HCT116 (cell line): ENCODE measurements around the gene SLC22A4. TPM values are rescaled to one million over a fixed set of nuclear protein-coding genes. Genes with fewer than 3 reads are reported as not detected.

Experiments used
- ATAC-seq: fragments of 200-7000 bp; cut with Tn5 transposase; 2 replicates; pipeline ENCODE4 v1.9.1; 2020; ENCODE audit warnings: mild to moderate bottlenecking, moderate library complexity
- BruUV-seq: library from RNA; stranded (reverse); fragments of 400-500 nt; replicated peaks from 2 replicates; lab custom pipeline; 2021; lab: Mats Ljungman, UMichigan
- CTCF ChIA-PET: fragments of 300-600 bp; sonication (Branson Sonifier 250); formaldehyde crosslinking; loops from one replicate; lab custom pipeline; 2021; ENCODE audit warnings: antibody characterized with exemption; lab: Charles Lee
- POLR2A ChIA-PET: fragments of 300-600, 350-600 bp; sonication (Branson Sonifier 250); formaldehyde crosslinking; loops from one replicate; lab custom pipeline; 2021; ENCODE audit warnings: antibody characterized with exemption; lab: Charles Lee
- RAD21 ChIA-PET, 2 experiments: fragments of 300-600 bp; sonication (Branson Sonifier 250); formaldehyde crosslinking; loops; one replicate each; lab custom pipeline; 2023; ENCODE audit warnings: low total read pairs in 2 of 2; ENCODE audit not compliant: uncharacterized antibody in 2 of 2, unreplicated experiment in 2 of 2, low non-redundant PET in 1 of 2; lab: Charles Lee
- DNase-seq: peaks from one replicate; pipeline ENCODE4 v3.0.0-alpha.2; 2010; ENCODE audit warnings: low read depth, low spot score
- H2AFZ ChIP-seq: fragments of 200-600 bp; shearing (Covaris generic), sonication (generic); 2 replicates; pipeline ENCODE4 v1.6.1; 2017; ENCODE audit warnings: low read depth, mixed run types, mixed read lengths, antibody characterized with exemption, low read length; ENCODE audit not compliant: poor library complexity, severe bottlenecking
- H3K27ac ChIP-seq: 2 replicates; pipeline ENCODE4 v1.5.1; 2012; ENCODE audit warnings: low read depth, low read length
- H3K27me3 ChIP-seq: fragments of 200-600 bp; sonication (generic); 2 replicates; pipeline ENCODE4 v1.6.1; 2016; ENCODE audit warnings: mixed run types, low read length, mixed read lengths; ENCODE audit not compliant: insufficient read depth
- H3K36me3 ChIP-seq, 2 experiments: fragments of 200-500 bp in 1 of 2; fragments of 200-600 bp in 1 of 2; sonication (Bioruptor generic) in 1 of 2; sonication (generic) in 1 of 2; 2 replicates each; pipeline versions ENCODE4 v1.5.1 to v1.6.1; 2014 to 2016; ENCODE audit warnings: low read length in 2 of 2, inconsistent platforms in 1 of 2, mixed read lengths in 1 of 2, mixed run types in 1 of 2; ENCODE audit not compliant: insufficient read depth in 2 of 2, control insufficient read depth in 1 of 2
- H3K4me1 ChIP-seq, 2 experiments: fragments of 200-600 bp in 1 of 2; sonication (generic) in 1 of 2; 2 replicates each; pipeline versions ENCODE4 v1.5.1 to v1.6.1; 2012 to 2017; ENCODE audit warnings: low read length in 2 of 2, inconsistent platforms in 1 of 2, mild to moderate bottlenecking in 1 of 2, mixed read lengths in 1 of 2, mixed run types in 1 of 2, moderate library complexity in 1 of 2; ENCODE audit not compliant: insufficient read depth in 2 of 2, control insufficient read depth in 1 of 2
- H3K4me2 ChIP-seq: fragments of 200-600 bp; sonication (generic); 2 replicates; pipeline ENCODE4 v1.6.1; 2017; ENCODE audit warnings: mixed run types, low read length, mixed read lengths
- H3K4me3 ChIP-seq, 2 experiments: fragments of 200-600 bp in 1 of 2; sonication (generic) in 1 of 2; replicated peaks in 1 of 2; 2 replicates each; pipeline ENCODE4 v1.5.1; 2011 to 2016; ENCODE audit warnings: low read length in 2 of 2, control low read depth in 1 of 2, low read depth in 1 of 2, mild to moderate bottlenecking in 1 of 2, mixed read lengths in 1 of 2, mixed run types in 1 of 2
- H3K79me2 ChIP-seq: fragments of 200-600 bp; sonication (generic); 2 replicates; pipeline ENCODE4 v1.6.1; 2017; ENCODE audit warnings: mild to moderate bottlenecking, mixed run types, low read length, moderate library complexity, mixed read lengths; ENCODE audit not compliant: insufficient read depth
- H3K9ac ChIP-seq: fragments of 200-600 bp; sonication (generic); 2 replicates; pipeline ENCODE4 v1.6.1; 2016; ENCODE audit warnings: low read length, mixed read lengths
- H3K9me2 ChIP-seq: fragments of 200-600 bp; sonication (generic), shearing (Covaris generic); 2 replicates; pipeline ENCODE4 v1.6.1; 2017; ENCODE audit warnings: mixed run types, mild to moderate bottlenecking, moderate library complexity; ENCODE audit not compliant: insufficient read depth
- H3K9me3 ChIP-seq, 2 experiments: fragments of 200-500 bp in 1 of 2; fragments of 200-600 bp in 1 of 2; sonication (Bioruptor generic) in 1 of 2; sonication (generic) in 1 of 2; 2 replicates each; pipeline ENCODE4 v1.6.1; 2014 to 2017; ENCODE audit warnings: low read length in 2 of 2, mixed read lengths in 2 of 2, inconsistent platforms in 1 of 2, low read depth in 1 of 2, mild to moderate bottlenecking in 1 of 2, mixed run types in 1 of 2, moderate library complexity in 1 of 2; ENCODE audit not compliant: control insufficient read depth in 1 of 2, insufficient read depth in 1 of 2
- H4K20me1 ChIP-seq: fragments of 200-600 bp; sonication (generic), shearing (Covaris generic); 2 replicates; pipeline ENCODE4 v1.6.1; 2017; ENCODE audit warnings: mixed run types, mild to moderate bottlenecking, moderate library complexity; ENCODE audit not compliant: insufficient read depth
- ATF3 ChIP-seq: IDR thresholded peaks from 2 replicates; pipeline ENCODE4 v1.6.1; 2012
- CBX3 ChIP-seq: IDR thresholded peaks from 2 replicates; pipeline ENCODE4 v1.6.1; 2012; ENCODE audit warnings: low read depth
- CTCF ChIP-seq, 3 experiments: fragments of 200-600 bp in 1 of 3; sonication (generic) in 1 of 3; IDR thresholded peaks in 2 of 3; conservative IDR thresholded peaks in 1 of 3; 2 replicates each; pipeline ENCODE4 v1.5.1; 2012 to 2017; ENCODE audit warnings: low read depth in 2 of 3, low read length in 2 of 3, antibody characterized with exemption in 1 of 3, borderline replicate concordance in 1 of 3, control low read depth in 1 of 3, mild to moderate bottlenecking in 1 of 3, mixed read lengths in 1 of 3, mixed run types in 1 of 3, moderate library complexity in 1 of 3; ENCODE audit not compliant: insufficient read depth in 1 of 3
- ELF1 ChIP-seq: IDR thresholded peaks from 2 replicates; pipeline ENCODE4 v1.6.1; 2012; ENCODE audit warnings: low read depth, borderline replicate concordance
- FOSL1 ChIP-seq: IDR thresholded peaks from 2 replicates; pipeline ENCODE4 v1.6.1; 2012; ENCODE audit warnings: low read depth
- JUND ChIP-seq: IDR thresholded peaks from 2 replicates; pipeline ENCODE4 v1.6.1; 2012
- POLR2AphosphoS5 ChIP-seq: IDR thresholded peaks from 2 replicates; pipeline ENCODE4 v1.6.1; 2011; ENCODE audit warnings: mild to moderate bottlenecking, low read depth, low read length, moderate library complexity
- SIN3A ChIP-seq: IDR thresholded peaks from 2 replicates; pipeline ENCODE4 v1.6.1; 2012; ENCODE audit warnings: low read depth
- SRF ChIP-seq: IDR thresholded peaks from 2 replicates; pipeline ENCODE4 v1.6.1; 2012; ENCODE audit warnings: low read depth
- TCF7L2 ChIP-seq: IDR thresholded peaks from 2 replicates; pipeline ENCODE4 v1.7.0; 2011; ENCODE audit warnings: borderline replicate concordance, inconsistent platforms; ENCODE audit not compliant: insufficient read depth, insufficient read length; ENCODE audit errors: extremely low read depth
- YY1 ChIP-seq: IDR thresholded peaks from 2 replicates; pipeline ENCODE4 v1.6.1; 2011; ENCODE audit warnings: low read length, low read depth, moderate library complexity, mild to moderate bottlenecking; ENCODE audit not compliant: insufficient replicate concordance; ENCODE audit errors: extremely low read depth
- ZFX ChIP-seq: fragments of 450-650 bp; IDR thresholded peaks from 2 replicates; pipeline ENCODE4 v1.6.1; 2017
- intact Hi-C: fragments of 100-400 bp; cut with micrococcal nuclease; formaldehyde crosslinking; loops from 2 replicates; pipeline ENCODE4 v1.10.0; 2022
- total RNA-seq: library from RNA; stranded (reverse); gene quantifications from one replicate; pipeline ENCODE4 v1.2.1, GENCODE V29; 2021; ENCODE audit not compliant: unreplicated experiment
- TF ChIP-seq, protein P1 (sequence below): IDR thresholded peaks from 2 replicates; pipeline ENCODE4 v1.6.1; 2012; ENCODE audit warnings: low read depth

Gene SLC22A4
- total RNA-seq, 1 experiment from 2014 or later: 0.59 TPM

DNA sequence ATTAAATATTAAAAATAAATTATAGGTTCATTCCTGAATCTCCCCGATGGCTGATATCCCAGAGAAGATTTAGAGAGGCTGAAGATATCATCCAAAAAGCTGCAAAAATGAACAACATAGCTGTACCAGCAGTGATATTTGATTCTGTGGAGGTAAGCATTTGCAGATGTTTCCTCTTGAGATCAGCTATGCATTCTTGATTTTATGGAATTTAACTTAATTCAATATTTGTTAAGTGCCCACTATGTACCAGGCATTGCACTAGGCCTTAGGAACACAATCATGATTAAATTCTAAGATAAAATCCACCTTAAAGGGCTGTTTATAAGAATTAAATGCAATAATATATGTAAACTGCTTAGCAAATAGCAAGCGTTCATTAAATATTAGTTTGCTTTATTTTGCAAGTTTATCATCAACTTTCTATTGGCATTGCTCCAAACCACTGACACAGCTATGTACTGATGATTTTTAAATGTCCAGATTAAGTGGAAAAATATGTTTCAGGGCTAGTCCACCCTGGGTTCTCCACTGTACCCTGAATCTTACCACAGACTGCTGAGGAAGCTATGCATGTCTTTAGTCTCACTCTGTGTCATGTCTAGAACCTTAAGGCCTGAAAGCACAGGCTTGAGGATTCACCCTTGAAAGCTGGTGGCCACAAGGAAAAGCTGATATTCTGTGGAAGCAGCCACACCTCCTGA lies 33.2 kb downstream of the SLC22A4 start:
- ATAC-seq: no peak
- RAD21 ChIA-PET: no interaction called here
- no peak overlapping the region for H3K27ac ChIP-seq
- no peak for DNase-seq
- intact Hi-C loops: no loop called here
- H3K4me3 ChIP-seq: no peak overlapping the region
- BruUV-seq: no TSS peak
- no peaks in the 10 kb centered on the region for H3K27me3 ChIP-seq
- POLR2A ChIA-PET: no interaction called here
- no peaks in the 10 kb centered on the region for H3K36me3 ChIP-seq
- H2AFZ ChIP-seq: no peak overlapping the region
- H4K20me1 ChIP-seq: no peaks in the 10 kb centered on the region
- H3K9me3 ChIP-seq: no peaks in the 10 kb centered on the region
- H3K4me1 ChIP-seq: no peaks in the 10 kb centered on the region
- no peaks in the 10 kb centered on the region for H3K9me2 ChIP-seq
- no peak overlapping the region for H3K4me2 ChIP-seq
- CTCF ChIA-PET: no interaction called here
- no peaks in the 10 kb centered on the region for H3K79me2 ChIP-seq
- no peak overlapping the region for H3K9ac ChIP-seq
- no peak for TF ChIP-seq SRF
- no peak for TF ChIP-seq ELF1
- no peak for TF ChIP-seq CBX3
- TF ChIP-seq POLR2AphosphoS5: no peak
- no peak for TF ChIP-seq YY1
- TF ChIP-seq SIN3A: no peak
- no peak for TF ChIP-seq ATF3
- no peak for TF ChIP-seq TCF7L2

DNA sequence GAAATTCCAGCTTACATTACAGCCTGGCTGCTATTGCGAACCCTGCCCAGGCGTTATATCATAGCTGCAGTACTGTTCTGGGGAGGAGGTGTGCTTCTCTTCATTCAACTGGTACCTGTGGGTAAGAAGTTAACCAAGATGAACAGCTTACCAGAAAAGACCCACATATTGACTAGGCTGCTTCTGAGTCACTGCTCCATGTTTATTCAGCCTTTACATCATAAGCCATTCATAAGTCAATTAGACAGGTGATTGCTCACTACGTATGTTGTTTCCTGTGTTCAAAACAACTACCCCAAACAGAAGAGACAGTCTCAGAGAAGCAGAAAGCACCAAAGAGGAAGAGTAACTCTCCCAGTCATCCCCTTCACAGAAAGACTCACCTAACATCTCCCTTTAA lies 40.6 kb downstream of the SLC22A4 start:
- H3K4me2 ChIP-seq: no peak overlapping the region
- no peak overlapping the region for H3K4me3 ChIP-seq
- no peaks in the 10 kb centered on the region for H3K27me3 ChIP-seq
- RAD21 ChIA-PET: no interaction called here
- ATAC-seq (no peak), DNase-seq (peak; percentile 7)
- H3K36me3 ChIP-seq: no peaks in the 10 kb centered on the region
- H2AFZ ChIP-seq: no peak overlapping the region
- POLR2A ChIA-PET: no interaction called here
- intact Hi-C loops: no loop called here
- no peak overlapping the region for H3K27ac ChIP-seq
- no TSS peak for BruUV-seq
- H4K20me1 ChIP-seq: no peaks in the 10 kb centered on the region
- no peaks in the 10 kb centered on the region for H3K9me2 ChIP-seq
- H3K79me2 ChIP-seq: no peaks in the 10 kb centered on the region
- H3K9ac ChIP-seq: no peak overlapping the region
- no peaks in the 10 kb centered on the region for H3K9me3 ChIP-seq
- CTCF ChIA-PET: interaction anchor here (1.0 kb wide), 1 partner anchor 41 kb away, joined by 3 read pairs; the partner anchor contains the start of gene SLC22A4
- no peaks in the 10 kb centered on the region for H3K4me1 ChIP-seq
- TF ChIP-seq, protein P1, sequence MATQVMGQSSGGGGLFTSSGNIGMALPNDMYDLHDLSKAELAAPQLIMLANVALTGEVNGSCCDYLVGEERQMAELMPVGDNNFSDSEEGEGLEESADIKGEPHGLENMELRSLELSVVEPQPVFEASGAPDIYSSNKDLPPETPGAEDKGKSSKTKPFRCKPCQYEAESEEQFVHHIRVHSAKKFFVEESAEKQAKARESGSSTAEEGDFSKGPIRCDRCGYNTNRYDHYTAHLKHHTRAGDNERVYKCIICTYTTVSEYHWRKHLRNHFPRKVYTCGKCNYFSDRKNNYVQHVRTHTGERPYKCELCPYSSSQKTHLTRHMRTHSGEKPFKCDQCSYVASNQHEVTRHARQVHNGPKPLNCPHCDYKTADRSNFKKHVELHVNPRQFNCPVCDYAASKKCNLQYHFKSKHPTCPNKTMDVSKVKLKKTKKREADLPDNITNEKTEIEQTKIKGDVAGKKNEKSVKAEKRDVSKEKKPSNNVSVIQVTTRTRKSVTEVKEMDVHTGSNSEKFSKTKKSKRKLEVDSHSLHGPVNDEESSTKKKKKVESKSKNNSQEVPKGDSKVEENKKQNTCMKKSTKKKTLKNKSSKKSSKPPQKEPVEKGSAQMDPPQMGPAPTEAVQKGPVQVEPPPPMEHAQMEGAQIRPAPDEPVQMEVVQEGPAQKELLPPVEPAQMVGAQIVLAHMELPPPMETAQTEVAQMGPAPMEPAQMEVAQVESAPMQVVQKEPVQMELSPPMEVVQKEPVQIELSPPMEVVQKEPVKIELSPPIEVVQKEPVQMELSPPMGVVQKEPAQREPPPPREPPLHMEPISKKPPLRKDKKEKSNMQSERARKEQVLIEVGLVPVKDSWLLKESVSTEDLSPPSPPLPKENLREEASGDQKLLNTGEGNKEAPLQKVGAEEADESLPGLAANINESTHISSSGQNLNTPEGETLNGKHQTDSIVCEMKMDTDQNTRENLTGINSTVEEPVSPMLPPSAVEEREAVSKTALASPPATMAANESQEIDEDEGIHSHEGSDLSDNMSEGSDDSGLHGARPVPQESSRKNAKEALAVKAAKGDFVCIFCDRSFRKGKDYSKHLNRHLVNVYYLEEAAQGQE: no peak
- TF ChIP-seq POLR2AphosphoS5: no peak
- no peak for TF ChIP-seq CTCF (IDR thresholded peaks at IDR 0.05 in 2 of 3, conservative IDR thresholded peaks at IDR 0.05 in 1 of 3; ENCODE audit: borderline replicate concordance in 1 of 3, insufficient read depth in 1 of 3, low read depth in 2 of 3, low read length in 2 of 3)
- TF ChIP-seq YY1: no peak
- TF ChIP-seq JUND: no peak
- TF ChIP-seq FOSL1: no peak
- TF ChIP-seq ELF1: no peak
- no peak for TF ChIP-seq ZFX
- no peak for TF ChIP-seq ATF3
